Sigmoid colon (tissue), 7 donors: ENCODE results near the gene NOVA2. TPM values are rescaled to one million over a fixed set of nuclear protein-coding genes. Genes with fewer than 3 reads are reported as not detected.

ENCODE experiments used
- DNase-seq: peaks from one replicate; pipeline ENCODE4 v3.0.0-alpha.2; 2019
- H3K27ac ChIP-seq, 4 donors: fragments of 200-600 bp; sonication (generic); one replicate each; pipeline ENCODE4 v1.5.1; 2016 to 2019; ENCODE audit warnings: mild to moderate bottlenecking in 1 of 4
- H3K27me3 ChIP-seq, 3 donors: fragments of 200-600 bp; sonication (generic); one replicate each; pipeline ENCODE4 v1.5.1; 2019; ENCODE audit warnings: mild to moderate bottlenecking in 1 of 3
- H3K36me3 ChIP-seq, 4 donors: fragments of 200-600 bp; sonication (generic); one replicate each; pipeline ENCODE4 v1.5.1; 2016 to 2019
- H3K4me1 ChIP-seq, 4 donors: fragments of 200-600 bp; sonication (generic); one replicate each; pipeline ENCODE4 v1.5.1; 2017 to 2019
- H3K4me3 ChIP-seq, 4 donors: fragments of 200-600 bp; sonication (generic); one replicate each; pipeline ENCODE4 v1.5.1; 2017 to 2019; ENCODE audit warnings: mild to moderate bottlenecking in 2 of 4, moderate library complexity in 1 of 4
- H3K9me3 ChIP-seq, 4 donors: fragments of 200-600 bp in 3 of 4; sonication (generic) in 3 of 4; one replicate each; pipeline versions ENCODE4 v1.5.1 to v1.6.1; 2013 to 2019
- EP300 ChIP-seq, 4 donors: sonication (generic); formaldehyde crosslinking; IDR thresholded peaks; one replicate each; pipeline ENCODE4 v1.6.1; 2017; ENCODE audit warnings: antibody characterized with exemption in 4 of 4
- POLR2A ChIP-seq, 2 donors: fragments of 450-650 bp; IDR thresholded peaks; one replicate each; pipeline ENCODE4 v1.6.1; 2016; ENCODE audit warnings: antibody characterized with exemption in 2 of 2, mild to moderate bottlenecking in 2 of 2, moderate library complexity in 2 of 2
- POLR2AphosphoS5 ChIP-seq, 4 donors: sonication (generic); formaldehyde crosslinking; IDR thresholded peaks; one replicate each; pipeline ENCODE4 v1.6.1; 2017; ENCODE audit warnings: antibody characterized with exemption in 4 of 4
- WGBS, 2 donors: extraction: QIAGEN DNeasy Blood & Tissue Kit; methylation state at CpG; one replicate each; pipeline ENCODE4 v1.1.7; 2013; 5-methylcytosine and 5-hydroxymethylcytosine counted together
- intact Hi-C: fragments of 100-400 bp; cut with DNase I; formaldehyde crosslinking; loops from one replicate; pipeline ENCODE4 v1.15.1; 2023
- polyA plus RNA-seq, 3 donors: library from polyadenylated mRNA; stranded (reverse); fragments of 200-250 nt; gene quantifications; one replicate each; pipeline ENCODE4 v1.2.3, GENCODE V29; 2013
- total RNA-seq, 4 donors: library from RNA; depleted of rRNA; stranded (reverse); fragments of >200 nt; gene quantifications; one replicate each; pipeline ENCODE4 v1.1.0, GENCODE V29; 2016
- TF ChIP-seq, protein P1 (sequence below), 4 experiments: fragments of 450-650 bp in 3 of 4; fragments of 200-600 bp in 1 of 4; IDR thresholded peaks; one replicate each; pipeline ENCODE4 v1.5.1; 2016 to 2019; ENCODE audit warnings: antibody characterized with exemption in 4 of 4, mild to moderate bottlenecking in 3 of 4, moderate library complexity in 2 of 4
- donor health status: healthy with polysubstance abuse.
- donor health status: Bipolar disorder and iron deficiency.
- donor health status: healthy.

NOVA2 gene
- total and polyA plus RNA-seq, 7 donors = 0.23 to 3.0 (median 0.68) TPM

DNA sequence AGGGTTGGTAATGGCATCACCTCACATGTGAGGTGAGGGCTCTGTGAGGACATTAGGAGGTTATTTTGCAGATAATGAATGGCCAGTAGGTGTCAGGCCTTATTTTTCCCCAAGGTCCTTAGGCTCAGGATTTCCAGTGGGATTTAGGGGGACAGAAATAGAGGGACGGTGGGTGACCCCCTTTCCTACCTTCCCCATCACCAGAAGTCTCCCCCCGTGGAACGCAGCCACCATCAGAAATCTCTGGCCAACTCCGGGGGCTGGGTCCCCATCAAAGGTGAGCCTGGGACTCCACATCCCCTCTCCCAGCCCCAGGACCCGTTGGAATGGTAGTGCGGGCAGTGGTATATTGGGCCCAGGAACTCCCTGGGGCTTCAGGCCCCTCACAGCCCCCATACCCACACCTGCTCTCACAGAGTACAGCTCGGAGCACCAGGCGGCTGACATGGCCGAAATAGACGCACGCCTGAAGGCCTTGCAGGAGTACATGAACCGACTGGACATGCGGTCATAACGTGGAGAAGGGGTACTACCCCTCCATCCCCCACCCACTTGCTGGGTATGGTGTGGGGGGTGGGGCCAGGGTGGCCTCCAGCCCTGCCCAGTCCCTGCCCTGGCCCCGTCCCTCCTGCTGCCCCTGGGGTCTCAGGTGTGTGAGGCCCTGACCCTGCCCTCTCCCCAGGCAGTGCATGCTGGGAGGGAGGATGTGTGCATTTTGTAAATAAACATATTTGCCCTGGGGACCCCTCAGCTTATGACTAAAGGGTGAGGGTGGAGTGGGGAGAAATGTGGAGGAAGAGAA, 44.4 kb upstream of the NOVA2 start:
- WGBS, 2 donors = 97% methylated on average over 15 of the region's 15 CpGs
- TF ChIP-seq EP300 (IDR thresholded peaks at IDR 0.05) = no peak
- TF ChIP-seq POLR2AphosphoS5 (IDR thresholded peaks at IDR 0.05) = no peak
- Histone ChIP-seq H3K4me3 (no peak overlapping the region), H3K27me3 (peaks cover 32 to 47% (median 41%) of the 10 kb centered on the region in 3 donors), H3K4me1 (peaks cover 0 to 26% (median 22%) of the 10 kb centered on the region in 4 donors), H3K9me3 (no peaks in the 10 kb centered on the region), H3K36me3 (no peaks in the 10 kb centered on the region), H3K27ac (no peak overlapping the region)
- peak; percentile 61 for DNase-seq
- intact Hi-C loops = loop anchor here (5.0 kb wide), 1 partner anchor 156 kb away; the partner anchor contains the start of genes FOXA3 and SYMPK

DNA sequence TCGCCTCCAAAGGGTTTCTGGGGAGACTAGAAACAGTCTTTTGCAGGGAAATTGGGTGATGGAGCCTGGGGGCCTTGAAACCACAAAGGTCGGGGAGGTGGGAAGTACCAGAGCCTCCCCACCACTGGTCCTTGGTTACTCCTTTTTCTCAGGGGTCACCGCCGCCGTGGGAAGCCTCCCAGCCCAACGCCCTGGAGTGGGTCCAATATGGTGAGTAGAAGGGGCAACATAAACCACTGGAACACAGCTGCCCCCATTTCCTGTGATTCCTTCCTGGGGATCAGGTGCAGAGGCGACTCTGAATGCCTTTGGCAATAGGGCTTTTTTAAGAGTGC, 43.4 kb upstream of the NOVA2 start:
- H3K4me3 ChIP-seq = no peak overlapping the region
- H3K27me3 ChIP-seq = peaks cover 23 to 47% (median 44%) of the 10 kb centered on the region in 3 donors
- H3K4me1 ChIP-seq = peaks cover 0 to 26% (median 22%) of the 10 kb centered on the region in 4 donors
- intact Hi-C loops = loop anchor here (5.0 kb wide), 1 partner anchor 155 kb away; the partner anchor contains the start of genes FOXA3 and SYMPK
- no peaks in the 10 kb centered on the region for H3K9me3 ChIP-seq
- 48 to 57% methylated on average over 7 of the region's 7 CpGs for WGBS, 2 donors
- no peaks in the 10 kb centered on the region for H3K36me3 ChIP-seq
- TF ChIP-seq POLR2AphosphoS5 (IDR thresholded peaks at IDR 0.05) = no peak
- TF ChIP-seq, protein P1, sequence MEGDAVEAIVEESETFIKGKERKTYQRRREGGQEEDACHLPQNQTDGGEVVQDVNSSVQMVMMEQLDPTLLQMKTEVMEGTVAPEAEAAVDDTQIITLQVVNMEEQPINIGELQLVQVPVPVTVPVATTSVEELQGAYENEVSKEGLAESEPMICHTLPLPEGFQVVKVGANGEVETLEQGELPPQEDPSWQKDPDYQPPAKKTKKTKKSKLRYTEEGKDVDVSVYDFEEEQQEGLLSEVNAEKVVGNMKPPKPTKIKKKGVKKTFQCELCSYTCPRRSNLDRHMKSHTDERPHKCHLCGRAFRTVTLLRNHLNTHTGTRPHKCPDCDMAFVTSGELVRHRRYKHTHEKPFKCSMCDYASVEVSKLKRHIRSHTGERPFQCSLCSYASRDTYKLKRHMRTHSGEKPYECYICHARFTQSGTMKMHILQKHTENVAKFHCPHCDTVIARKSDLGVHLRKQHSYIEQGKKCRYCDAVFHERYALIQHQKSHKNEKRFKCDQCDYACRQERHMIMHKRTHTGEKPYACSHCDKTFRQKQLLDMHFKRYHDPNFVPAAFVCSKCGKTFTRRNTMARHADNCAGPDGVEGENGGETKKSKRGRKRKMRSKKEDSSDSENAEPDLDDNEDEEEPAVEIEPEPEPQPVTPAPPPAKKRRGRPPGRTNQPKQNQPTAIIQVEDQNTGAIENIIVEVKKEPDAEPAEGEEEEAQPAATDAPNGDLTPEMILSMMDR (IDR thresholded peaks at IDR 0.05) = peak in 3 of 4 experiments; percentile 20 to 42 (median 41)
- DNase-seq = peak; percentile 64
- H3K27ac ChIP-seq = no peak overlapping the region

- Histone ChIP-seq H3K27ac (no peak overlapping the region), H3K27me3 (peaks cover 23 to 52% (median 49%) of the 10 kb centered on the region in 3 donors), H3K4me3 (peak overlapping the region; percentile 39 to 62 (median 62)), H3K36me3 (no peaks in the 10 kb centered on the region), H3K4me1 (peaks cover 0 to 26% (median 22%) of the 10 kb centered on the region in 4 donors), H3K9me3 (no peaks in the 10 kb centered on the region)
- 1% methylated on average over 48 of the region's 48 CpGs for WGBS, 2 donors
- peak; percentile 87 for DNase-seq
- intact Hi-C loops = loop anchor here (5.0 kb wide), 1 partner anchor 154 kb away; the partner anchor contains the start of genes FOXA3 and SYMPK
- TF ChIP-seq, protein P1 (IDR thresholded peaks at IDR 0.05) = peak in 2 of 4 experiments; percentile 45 to 83
- no peak for TF ChIP-seq POLR2AphosphoS5 (IDR thresholded peaks at IDR 0.05)
- TF ChIP-seq EP300 (IDR thresholded peaks at IDR 0.05) = no peak
Observed at GRCh38 chr19:46016426-46017094, 42.9 kb upstream of the NOVA2 start.

GRCh38 chr19:46015687-46016425, 42.2 kb upstream of the NOVA2 start:
- DNase-seq = no peak
- TF ChIP-seq, protein P1 (IDR thresholded peaks at IDR 0.05) = no peak
- TF ChIP-seq POLR2AphosphoS5 (IDR thresholded peaks at IDR 0.05) = no peak
- no peak for TF ChIP-seq EP300 (IDR thresholded peaks at IDR 0.05)
- TF ChIP-seq POLR2A (IDR thresholded peaks at IDR 0.05) = no peak
- H3K27ac ChIP-seq = no peak overlapping the region
- peaks cover 0 to 26% (median 22%) of the 10 kb centered on the region in 4 donors for H3K4me1 ChIP-seq
- intact Hi-C loops = loop anchor here (5.0 kb wide), 1 partner anchor 154 kb away; the partner anchor contains the start of genes FOXA3 and SYMPK
- H3K27me3 ChIP-seq = peaks cover 23 to 56% (median 49%) of the 10 kb centered on the region in 3 donors
- H3K4me3 ChIP-seq = peak overlapping the region; percentile 39 to 62 (median 62)
- no peaks in the 10 kb centered on the region for H3K9me3 ChIP-seq
- H3K36me3 ChIP-seq = peaks cover 0 to 3% (median 0%) of the 10 kb centered on the region in 4 donors
- WGBS, 2 donors = 2 to 3% methylated on average over 63 of the region's 63 CpGs
